GM23338 (cell line): Measurements from ENCODE around the gene GSG1L. TPM values are rescaled to one million over a fixed set of nuclear protein-coding genes. Genes with fewer than 3 reads are reported as not detected.

Experiments used
- ATAC-seq: fragments of 200-7000 bp; cut with Tn5 transposase; 3 replicates; pipeline ENCODE4 v1.9.1; 2020
- DNase-seq: peaks from one replicate; pipeline ENCODE4 v3.0.0-alpha.2; 2015; ENCODE audit warnings: low spot score
- H2AFZ ChIP-seq: fragments of 200-600 bp; sonication (generic); 2 replicates; pipeline ENCODE4 v1.8.0; 2016; ENCODE audit warnings: antibody characterized with exemption, mild to moderate bottlenecking, moderate library complexity
- H3F3A ChIP-seq: fragments of 200-600 bp; sonication (generic); replicated peaks from 2 replicates; pipeline ENCODE4 v1.8.0; 2017; ENCODE audit warnings: antibody characterized with exemption, mixed run types, low read depth
- H3K27ac ChIP-seq: fragments of 200-600 bp; sonication (generic); 2 replicates; pipeline ENCODE4 v1.6.1; 2016; ENCODE audit warnings: low read depth
- H3K27me3 ChIP-seq: fragments of 200-600 bp; sonication (generic); 2 replicates; pipeline ENCODE4 v1.8.0; 2016; ENCODE audit warnings: mild to moderate bottlenecking, mixed run types, moderate library complexity; ENCODE audit not compliant: insufficient read depth
- H3K36me3 ChIP-seq: fragments of 200-600 bp; sonication (generic); 2 replicates; pipeline ENCODE4 v1.8.0; 2016; ENCODE audit warnings: mild to moderate bottlenecking; ENCODE audit not compliant: insufficient read depth
- H3K4me1 ChIP-seq: fragments of 200-600 bp; sonication (generic); 2 replicates; pipeline ENCODE4 v1.8.0; 2016; ENCODE audit warnings: mild to moderate bottlenecking, moderate library complexity; ENCODE audit not compliant: insufficient read depth
- H3K4me2 ChIP-seq: fragments of 200-600 bp; sonication (generic); 2 replicates; pipeline ENCODE4 v1.7.1; 2017; ENCODE audit warnings: mixed run types
- H3K4me3 ChIP-seq: fragments of 200-600 bp; sonication (generic); 2 replicates; pipeline ENCODE4 v1.6.1; 2016; ENCODE audit warnings: mixed run types
- H3K79me2 ChIP-seq: fragments of 200-600 bp; sonication (generic); replicated peaks from 2 replicates; pipeline ENCODE4 v1.8.0; 2017; ENCODE audit warnings: mild to moderate bottlenecking; ENCODE audit not compliant: insufficient read depth
- H3K9me2 ChIP-seq: fragments of 200-600 bp; sonication (generic); 2 replicates; pipeline ENCODE4 v1.8.0; 2017; ENCODE audit not compliant: insufficient read depth
- H4K20me1 ChIP-seq: fragments of 200-600 bp; sonication (generic); replicated peaks from 2 replicates; pipeline ENCODE4 v1.8.0; 2017; ENCODE audit warnings: mild to moderate bottlenecking; ENCODE audit not compliant: insufficient read depth
- H3K27ac Mint-ChIP-seq: 2 replicates; pipeline ENCODE4 v1.8.0; 2020; ENCODE audit warnings: inconsistent platforms, mild to moderate bottlenecking, moderate library complexity, mixed read lengths
- H3K27me3 Mint-ChIP-seq: 3 replicates; pipeline ENCODE4 v1.8.0; 2022; ENCODE audit warnings: low read depth, mild to moderate bottlenecking, moderate library complexity, mixed read lengths, inconsistent platforms; ENCODE audit not compliant: insufficient read depth, poor library complexity
- H3K36me3 Mint-ChIP-seq: 3 replicates; pipeline ENCODE4 v1.8.0; 2021; ENCODE audit warnings: low read depth, mild to moderate bottlenecking, inconsistent platforms, moderate library complexity, mixed read lengths
- H3K4me1 Mint-ChIP-seq: 3 replicates; pipeline ENCODE4 v1.8.0; 2020; ENCODE audit warnings: mild to moderate bottlenecking, inconsistent platforms, mixed read lengths
- H3K4me3 Mint-ChIP-seq: 3 replicates; pipeline ENCODE4 v1.8.0; 2021; ENCODE audit warnings: moderate library complexity, mild to moderate bottlenecking, inconsistent platforms, mixed read lengths
- H3K9me3 Mint-ChIP-seq: 3 replicates; pipeline ENCODE4 v1.8.0; 2020; ENCODE audit warnings: moderate library complexity, mild to moderate bottlenecking, inconsistent platforms, mixed read lengths
- CREB1 ChIP-seq: fragments of 250-450 bp; sonication (Bioruptor Pico); IDR thresholded peaks from 2 replicates; pipeline ENCODE4 v1.5.0; 2020; ENCODE audit warnings: low read depth, mild to moderate bottlenecking, moderate library complexity
- CTCF ChIP-seq, 2 experiments: fragments of 200-600 bp in 1 of 2; sonication (generic) in 1 of 2; conservative IDR thresholded peaks; 2 replicates each; pipeline versions ENCODE4 v1.5.1 to v1.6.1; 2016 to 2017; ENCODE audit warnings: antibody characterized with exemption in 2 of 2, low read depth in 2 of 2, mild to moderate bottlenecking in 2 of 2, moderate library complexity in 1 of 2
- ETS1 ChIP-seq: IDR thresholded peaks from 2 replicates; pipeline ENCODE4 v1.6.1; 2016; ENCODE audit warnings: antibody characterized with exemption
- EZH2 ChIP-seq: fragments of 200-600 bp; sonication (generic); IDR thresholded peaks from one replicate; pipeline ENCODE4 v1.8.0; 2017; ENCODE audit warnings: antibody characterized with exemption, mild to moderate bottlenecking, low read depth; ENCODE audit not compliant: unreplicated experiment
- EZH2phosphoT487 ChIP-seq: fragments of 200-600 bp; sonication (generic); IDR thresholded peaks from one replicate; pipeline ENCODE4 v1.8.1; 2018; ENCODE audit warnings: antibody characterized with exemption; ENCODE audit not compliant: unreplicated experiment
- JUNB ChIP-seq: IDR thresholded peaks from one replicate; pipeline ENCODE4 v1.6.1; 2016; ENCODE audit warnings: antibody characterized with exemption; ENCODE audit not compliant: unreplicated experiment
- NANOG ChIP-seq: IDR thresholded peaks from 2 replicates; pipeline ENCODE4 v1.6.1; 2016; ENCODE audit warnings: antibody characterized with exemption, borderline replicate concordance
- POLR2AphosphoS5 ChIP-seq: IDR thresholded peaks from 2 replicates; pipeline ENCODE4 v1.6.1; 2016; ENCODE audit warnings: antibody characterized with exemption, low read depth
- REST ChIP-seq: IDR thresholded peaks from one replicate; pipeline ENCODE4 v1.6.1; 2018; ENCODE audit warnings: antibody characterized with exemption; ENCODE audit not compliant: unreplicated experiment
- STAT1 ChIP-seq: IDR thresholded peaks from one replicate; pipeline ENCODE4 v1.6.1; 2016; ENCODE audit warnings: antibody characterized with exemption; ENCODE audit not compliant: unreplicated experiment
- ZNF114 ChIP-seq: fragments of 250-450 bp; sonication (Bioruptor Pico); IDR thresholded peaks from 2 replicates; pipeline ENCODE4 v1.5.0; 2020; ENCODE audit warnings: mild to moderate bottlenecking, moderate library complexity
- ZNF331 ChIP-seq: fragments of 250-450 bp; sonication (Bioruptor Pico); IDR thresholded peaks from 2 replicates; pipeline ENCODE4 v1.5.0; 2020; ENCODE audit warnings: low read depth, mild to moderate bottlenecking, moderate library complexity
- ZNF462 ChIP-seq: fragments of 250-450 bp; sonication (Bioruptor Pico); IDR thresholded peaks from 2 replicates; pipeline ENCODE4 v1.5.0; 2020; ENCODE audit warnings: mild to moderate bottlenecking, moderate library complexity
- polyA plus RNA-seq: library from polyadenylated mRNA; unstranded; fragments of >200 nt; fragmentation: Nextera tagmentation; extraction: Ambion mirVana; gene quantifications from 2 replicates; pipeline ENCODE4 v1.2.1, GENCODE V29; 2016
- total RNA-seq: library from RNA; depleted of rRNA; stranded (reverse); fragments of >200 nt; shearing (Covaris generic); gene quantifications from 2 replicates; pipeline ENCODE4 v1.2.3, GENCODE V29; 2014

GSG1L gene
- total and polyA plus RNA-seq, 2 experiments from 2014 or later = 0.36 to 0.63 TPM

GRCh38 chr16:27778926-27779570 lies 284.5 kb downstream of the GSG1L start:
- DNase-seq = no peak
- no peak overlapping the region for H3K4me2 ChIP-seq
- no peaks in the 10 kb centered on the region for H3K9me2 ChIP-seq
- no peaks in the 10 kb centered on the region for H3K27me3 ChIP-seq
- no peaks in the 10 kb centered on the region for H3K79me2 ChIP-seq
- no peaks in the 10 kb centered on the region for H3F3A ChIP-seq
- no peak overlapping the region for H2AFZ ChIP-seq
- no peak for ATAC-seq
- Mint-ChIP-seq H3K4me1 (no peaks in the 10 kb centered on the region), H3K9me3 (no peaks in the 10 kb centered on the region), H3K27me3 (peaks cover 2% of the 10 kb centered on the region), H3K4me3 (no peak overlapping the region), H3K27ac (no peak overlapping the region), H3K36me3 (no peaks in the 10 kb centered on the region)
- H3K36me3 ChIP-seq = no peaks in the 10 kb centered on the region
- TF ChIP-seq ZNF114 (CRISPR knock-in tag) (no peak), CREB1 (CRISPR knock-in tag) (no peak), POLR2AphosphoS5 (no peak), ETS1 (no peak), EZH2phosphoT487 (no peak), NANOG (no peak), EZH2 (no peak), CTCF (conservative IDR thresholded peaks at IDR 0.05; ENCODE audit: low read depth in 2 of 2) (no peak), ZNF462 (CRISPR knock-in tag) (no peak), STAT1 (no peak), JUNB (no peak), ZNF331 (CRISPR knock-in tag) (no peak), REST (no peak)
- H3K27ac ChIP-seq = no peak overlapping the region
- no peak overlapping the region for H3K4me3 ChIP-seq
- no peaks in the 10 kb centered on the region for H4K20me1 ChIP-seq
- no peaks in the 10 kb centered on the region for H3K4me1 ChIP-seq
